Stimulated activated CD8-positive, alpha-beta memory T cell treated with anti-CD3 and anti-CD28 coated beads, Interleukin-4, amount 100 ng/mL, for 1 hour (primary cell): ENCODE results near the gene CBLC.
A peak's percentile ranks its signal among the peaks of the same experiment; 100 is the strongest.

Source experiments
- DNase-seq, 2 donors: peaks; one replicate each; pipeline ENCODE4 v3.0.0-alpha.2; 2020; ENCODE audit warnings: low read depth in 2 of 2, low spot score in 1 of 2

The CBLC gene

GRCh38 chr19:44746616-44746945 is 31.1 kb upstream of the CBLC start:
- DNase-seq = no peak

GRCh38 chr19:44746946-44747738 is 30.5 kb upstream of the CBLC start:
- peak; percentile 70 to 88 for DNase-seq

- no peak for DNase-seq
These were observed 29.8 kb upstream of the CBLC start for GRCh38 chr19:44747739-44748425.

GRCh38 chr19:44748426-44749254 is 29.1 kb upstream of the CBLC start, which contains the start of gene BCL3:
TSS of gene BCL3 (plus strand) at chr19:44748708. CDS start at chr19:44748791, 83 bp downstream.
- peak in 1 of 2 donors; percentile 34 for DNase-seq

GRCh38 chr19:44749292-44749691 is 28.4 kb upstream of the CBLC start:
- DNase-seq = no peak

- DNase-seq = no peak
These were observed 27.7 kb upstream of the CBLC start for GRCh38 chr19:44749994-44750393.

- no peak for DNase-seq
These were observed 25.4 kb upstream of the CBLC start for GRCh38 chr19:44752123-44752815.

GRCh38 chr19:44752816-44753625 is 24.7 kb upstream of the CBLC start:
- DNase-seq = peak; percentile 84 to 89

- no peak for DNase-seq
These were observed 24.1 kb upstream of the CBLC start for GRCh38 chr19:44753626-44753931.

GRCh38 chr19:44753932-44754749 is 23.5 kb upstream of the CBLC start:
- DNase-seq = peak in 1 of 2 donors; percentile 53

- DNase-seq = no peak
These were observed 23.0 kb upstream of the CBLC start for GRCh38 chr19:44754750-44755080.

- no peak for DNase-seq
These were observed 22.5 kb upstream of the CBLC start for GRCh38 chr19:44755219-44755618.

GRCh38 chr19:44756089-44756562 is 21.6 kb upstream of the CBLC start:
- DNase-seq = no peak

- no peak for DNase-seq
These were observed 20.5 kb upstream of the CBLC start for GRCh38 chr19:44757057-44757734.

- DNase-seq = no peak
These were observed 19.8 kb upstream of the CBLC start for GRCh38 chr19:44757735-44758505.

- DNase-seq = no peak
These were observed 19.1 kb upstream of the CBLC start for GRCh38 chr19:44758596-44758995.

GRCh38 chr19:44759083-44759804 is 18.4 kb upstream of the CBLC start:
- no peak for DNase-seq

GRCh38 chr19:44762038-44762437 is 15.7 kb upstream of the CBLC start:
- DNase-seq = no peak
